Prostate gland (tissue), 2 donors: ENCODE measurements around the gene TMEM185B. TPM values are rescaled to one million over a fixed set of nuclear protein-coding genes. Genes with fewer than 3 reads are reported as not detected.

Source experiments
- DNase-seq: peaks from one replicate; pipeline ENCODE4 v3.0.0-alpha.2; 2019; ENCODE audit warnings: low spot score
- H3K27ac ChIP-seq, 2 donors: fragments of 200-600 bp; sonication (generic); 2 replicates each; pipeline ENCODE4 v1.5.1; 2017 to 2019
- H3K27me3 ChIP-seq: fragments of 200-600 bp; sonication (generic); replicated peaks from 2 replicates; pipeline ENCODE4 v1.5.1; 2019; ENCODE audit not compliant: insufficient read depth
- H3K36me3 ChIP-seq, 2 donors: fragments of 200-600 bp; sonication (generic); 1 replicate in 1 of 2; 2 replicates in 1 of 2; pipeline versions ENCODE4 v1.5.1 to v1.8.1; 2017 to 2019
- H3K4me1 ChIP-seq: fragments of 200-600 bp; sonication (generic); replicated peaks from 2 replicates; pipeline ENCODE4 v1.5.1; 2019
- H3K4me3 ChIP-seq, 2 donors: fragments of 200-600 bp; sonication (generic); 2 replicates each; pipeline ENCODE4 v1.5.1; 2017 to 2019
- H3K9me3 ChIP-seq: fragments of 200-600 bp; sonication (generic); 2 replicates; pipeline ENCODE4 v1.5.1; 2017
- CTCF ChIP-seq, 4 experiments: fragments of 200-600 bp in 2 of 4; fragments of 450-650 bp in 2 of 4; sonication (generic) in 2 of 4; IDR thresholded peaks; 1 replicate in 3 of 4; 2 replicates in 1 of 4; pipeline ENCODE4 v1.5.1; 2016 to 2019; ENCODE audit warnings: antibody characterized with exemption in 4 of 4, mild to moderate bottlenecking in 2 of 4, moderate library complexity in 2 of 4
- POLR2AphosphoS5 ChIP-seq: sonication (generic); formaldehyde crosslinking; IDR thresholded peaks from one replicate; pipeline ENCODE4 v1.6.1; 2017; ENCODE audit warnings: antibody characterized with exemption
- WGBS: methylation state at CpG from one replicate; pipeline ENCODE4 v1.1.5; 2018; 5-methylcytosine and 5-hydroxymethylcytosine counted together
- intact Hi-C: fragments of 100-400 bp; cut with DNase I; formaldehyde crosslinking; loops from one replicate; pipeline ENCODE4 v1.14.2; 2022
- small RNA-seq, 2 donors: library from RNA; depleted of rRNA; stranded (forward); fragments of <200 nt; gene quantifications; one replicate each; pipeline ENCODE3, GENCODE V24; 2016
- total RNA-seq, 2 donors: library from RNA; depleted of rRNA; stranded (reverse); fragments of >200 nt; gene quantifications; one replicate each; pipeline ENCODE4 v1.1.0, GENCODE V29; 2016

TMEM185B gene
- total RNA-seq, 2 donors from 2014 or later: 53.7 to 72.3 TPM

DNA sequence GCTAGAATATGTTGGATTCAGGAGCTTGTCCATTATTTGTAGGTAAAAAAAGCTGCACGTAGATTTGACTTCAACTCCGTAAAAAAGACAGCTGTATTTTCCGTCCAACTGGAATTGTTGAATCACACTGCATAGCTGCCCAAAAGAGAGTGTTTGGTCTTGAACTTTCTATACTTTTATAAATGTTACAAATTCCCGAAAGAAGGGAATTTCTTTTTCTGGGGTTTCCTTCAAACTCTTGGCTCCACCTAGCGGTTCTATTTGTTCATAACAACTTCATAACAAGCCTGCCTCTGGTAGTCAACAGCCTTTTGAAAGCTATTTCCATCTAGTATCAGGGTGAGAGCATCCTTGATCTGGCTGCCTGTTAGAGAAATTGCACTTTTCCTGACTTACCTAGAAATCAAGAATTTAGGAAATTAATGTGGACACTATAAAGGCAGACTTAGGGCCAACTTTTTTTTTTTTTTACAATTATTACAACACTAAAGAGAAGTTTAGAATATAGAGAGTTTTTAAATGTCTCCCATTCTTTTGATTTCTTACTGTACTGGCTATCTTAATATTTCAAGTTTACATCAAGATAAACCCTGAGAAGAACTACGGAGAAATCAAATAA, 48.1 kb downstream of the TMEM185B start:
- WGBS: 20% methylated on average over 6 of the region's 6 CpGs
- Histone ChIP-seq H3K4me3 (no peak overlapping the region), H3K36me3 (no peaks in the 10 kb centered on the region), H3K27ac (no peak overlapping the region), H3K9me3 (no peaks in the 10 kb centered on the region), H3K4me1 (no peaks in the 10 kb centered on the region), H3K27me3 (no peaks in the 10 kb centered on the region)
- DNase-seq: peak; percentile 54
- TF ChIP-seq CTCF (IDR thresholded peaks at IDR 0.05): peak; percentile 50 to 77 (median 74)
- TF ChIP-seq POLR2AphosphoS5: no peak
- intact Hi-C loops: loop anchor here (2.0 kb wide), 2 partner anchors 66 to 472 kb away; no protein-coding TSS in a partner anchor

Small RNAs within 50 kb of the gene (small RNA-seq; reads per million reads assigned to genes)
- gene MTND4LP14 (0 reads per million in 2 donors), gene RF00019 (0 reads per million in 2 donors)

Other genes with a start within 250 kb of the TMEM185B start
- 10 to 100 TPM; 37.1 to 51.1 TPM for gene EPB41L5, start 210.3 kb downstream of the TMEM185B start, total RNA-seq
- 100 to 1,000 TPM in 1 of 2 donors, 10 to 100 TPM in 1; 92.6 to 132 TPM for gene RALB, start 29.5 kb upstream of the TMEM185B start, total RNA-seq
- 10 to 100 TPM; 35.9 to 83.7 TPM for gene INHBB, start 122.7 kb upstream of the TMEM185B start, total RNA-seq